ENCODE results near the gene ABCF2.
A peak's percentile ranks its signal among the peaks of the same experiment; 100 is the strongest.

Gene ABCF2

GRCh38 chr7:151226875-151227782 is at the start of gene ABCF2:
ABCF2 (minus strand) TSS chr7:151227205; CDS start chr7:151226458, 747 bp downstream.
- Histone ChIP-seq H3K4me1 (ENCODE audit: control insufficient read depth in 1 of 2, insufficient read depth in 2 of 2, low read length in 2 of 2) (peaks cover 20 to 31% of the 10 kb centered on the region in 2 donors), H3K9me3 (ENCODE audit: control insufficient read depth in 1 of 2, low read length in 2 of 2) (no peaks in the 10 kb centered on the region), H3K27ac (ENCODE audit: low read length) (peak within 1 kb of the TSS; percentile 80), H3K36me3 (ENCODE audit: control insufficient read depth in 1 of 2, insufficient read depth in 2 of 2, low read length in 2 of 2) (peaks cover 28 to 31% of the 10 kb centered on the region in 2 donors), H3K4me3 (ENCODE audit: low read depth in 1 of 2, low read length in 2 of 2) (peak within 1 kb of the TSS; percentile 81 to 91), H3K27me3 (ENCODE audit: low read depth, low read length) (no peaks in the 10 kb centered on the region)

DNA sequence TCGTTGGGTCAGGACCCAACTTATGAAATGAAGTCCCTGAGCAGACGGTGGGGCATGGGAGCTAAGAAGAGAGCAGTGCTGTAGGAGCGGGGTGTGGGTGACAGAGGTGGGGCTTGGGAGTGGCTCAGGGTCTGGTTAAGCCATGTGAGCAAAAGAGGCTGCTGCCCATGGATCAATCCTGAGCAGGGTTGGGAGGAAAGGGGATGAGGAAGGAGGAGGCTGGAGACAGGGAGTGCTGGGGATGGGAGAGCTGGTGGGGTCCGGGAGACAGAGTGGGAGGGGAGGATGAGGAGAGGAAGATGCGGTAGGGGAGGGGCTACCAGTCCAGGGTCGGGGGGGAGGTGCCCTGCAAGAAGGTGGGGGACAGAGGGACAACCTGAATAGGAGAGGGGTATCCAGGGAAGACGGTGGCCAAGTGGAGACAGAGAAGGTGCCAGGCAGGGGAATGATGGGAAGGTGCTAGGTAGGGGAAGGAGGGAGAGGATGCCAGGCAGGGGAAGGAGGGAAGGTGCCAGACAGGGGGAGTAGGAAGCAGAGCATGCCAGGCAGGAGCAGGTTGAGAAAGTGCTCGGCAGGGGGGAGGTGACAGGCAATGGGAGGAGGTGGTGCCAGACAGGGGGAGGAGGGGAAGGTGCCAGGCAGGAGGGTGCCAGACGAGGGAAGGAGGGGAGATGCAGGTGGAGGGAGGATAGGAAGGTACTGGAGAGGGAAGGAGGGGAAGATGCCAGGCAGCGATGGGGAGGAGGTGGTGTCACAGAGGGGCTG is 49.0 kb upstream of the ABCF2 start:
- Histone ChIP-seq H3K36me3 (ENCODE audit: control insufficient read depth in 1 of 2, insufficient read depth in 2 of 2, low read length in 2 of 2) (no peaks in the 10 kb centered on the region), H3K27me3 (ENCODE audit: low read depth, low read length) (no peaks in the 10 kb centered on the region), H3K4me1 (ENCODE audit: control insufficient read depth in 1 of 2, insufficient read depth in 2 of 2, low read length in 2 of 2) (peaks cover 0 to 13% of the 10 kb centered on the region in 2 donors), H3K27ac (ENCODE audit: low read length) (no peak overlapping the region), H3K9me3 (ENCODE audit: control insufficient read depth in 1 of 2, low read length in 2 of 2) (no peaks in the 10 kb centered on the region), H3K4me3 (ENCODE audit: low read depth in 1 of 2, low read length in 2 of 2) (peak overlapping the region; percentile 30 to 34)

- H3K27ac ChIP-seq (ENCODE audit: low read length), result no peak overlapping the region
- peaks cover 0 to 13% of the 10 kb centered on the region in 2 donors for H3K4me1 ChIP-seq (ENCODE audit: control insufficient read depth in 1 of 2, insufficient read depth in 2 of 2, low read length in 2 of 2)
- H3K36me3 ChIP-seq (ENCODE audit: control insufficient read depth in 1 of 2, insufficient read depth in 2 of 2, low read length in 2 of 2), result no peaks in the 10 kb centered on the region
- H3K27me3 ChIP-seq (ENCODE audit: low read depth, low read length), result no peaks in the 10 kb centered on the region
- no peak overlapping the region for H3K4me3 ChIP-seq (ENCODE audit: low read depth in 1 of 2, low read length in 2 of 2)
- H3K9me3 ChIP-seq (ENCODE audit: control insufficient read depth in 1 of 2, low read length in 2 of 2), result no peaks in the 10 kb centered on the region
These were observed 48.2 kb upstream of the ABCF2 start for GRCh38 chr7:151274936-151275812.

DNA sequence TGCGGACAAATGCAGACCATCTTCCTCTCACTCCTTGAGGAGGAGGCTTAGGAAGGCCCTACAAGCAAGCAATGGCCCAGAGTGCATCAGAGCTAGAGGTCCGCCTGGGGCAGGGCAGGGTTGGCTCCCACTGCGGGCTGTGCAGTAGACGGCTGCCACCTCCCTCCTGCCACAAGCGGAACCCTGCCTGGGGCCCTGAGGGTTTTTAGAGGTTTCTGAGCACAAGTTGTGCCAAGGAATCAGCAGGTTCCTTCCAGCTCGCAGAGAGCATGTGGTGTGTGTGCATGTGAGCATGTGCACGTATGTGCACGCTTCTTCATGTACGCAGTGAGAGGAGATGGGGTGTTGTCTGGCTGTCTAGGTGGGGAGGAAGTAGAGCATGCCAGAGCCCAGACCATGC is 47.4 kb upstream of the ABCF2 start:
- Histone ChIP-seq H3K4me1 (ENCODE audit: control insufficient read depth in 1 of 2, insufficient read depth in 2 of 2, low read length in 2 of 2) (peaks cover 0 to 13% of the 10 kb centered on the region in 2 donors), H3K27ac (ENCODE audit: low read length) (no peak overlapping the region), H3K9me3 (ENCODE audit: control insufficient read depth in 1 of 2, low read length in 2 of 2) (no peaks in the 10 kb centered on the region), H3K27me3 (ENCODE audit: low read depth, low read length) (no peaks in the 10 kb centered on the region), H3K36me3 (ENCODE audit: control insufficient read depth in 1 of 2, insufficient read depth in 2 of 2, low read length in 2 of 2) (no peaks in the 10 kb centered on the region), H3K4me3 (ENCODE audit: low read depth in 1 of 2, low read length in 2 of 2) (no peak overlapping the region)

- H3K27me3 ChIP-seq (ENCODE audit: low read depth, low read length), result no peaks in the 10 kb centered on the region
- H3K9me3 ChIP-seq (ENCODE audit: control insufficient read depth in 1 of 2, low read length in 2 of 2), result no peaks in the 10 kb centered on the region
- no peak overlapping the region for H3K27ac ChIP-seq (ENCODE audit: low read length)
- peaks cover 0 to 13% of the 10 kb centered on the region in 2 donors for H3K4me1 ChIP-seq (ENCODE audit: control insufficient read depth in 1 of 2, insufficient read depth in 2 of 2, low read length in 2 of 2)
- H3K4me3 ChIP-seq (ENCODE audit: low read depth in 1 of 2, low read length in 2 of 2), result no peak overlapping the region
- no peaks in the 10 kb centered on the region for H3K36me3 ChIP-seq (ENCODE audit: control insufficient read depth in 1 of 2, insufficient read depth in 2 of 2, low read length in 2 of 2)
These were observed 46.8 kb upstream of the ABCF2 start for GRCh38 chr7:151273651-151274390.

DNA sequence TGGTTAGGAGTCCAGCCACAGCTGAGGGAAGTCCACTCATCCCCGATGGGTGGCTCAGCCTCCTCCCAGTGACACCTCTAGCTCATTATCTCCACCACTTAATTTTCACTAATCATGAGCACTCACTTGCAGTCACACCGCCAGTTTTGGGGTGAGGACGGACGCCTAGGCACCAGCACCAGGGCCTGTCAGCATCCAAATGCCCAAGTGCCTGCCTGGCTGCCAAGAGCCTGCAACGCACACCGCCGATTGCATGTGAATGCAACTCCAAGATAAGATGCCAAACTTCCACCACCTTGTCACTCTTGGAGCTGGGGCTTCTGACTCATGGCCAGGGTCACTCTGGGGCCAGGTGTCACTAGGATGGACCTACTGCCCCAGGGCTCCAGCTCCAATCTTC is 45.9 kb upstream of the ABCF2 start:
- Histone ChIP-seq H3K4me3 (ENCODE audit: low read depth in 1 of 2, low read length in 2 of 2) (no peak overlapping the region), H3K27ac (ENCODE audit: low read length) (no peak overlapping the region), H3K27me3 (ENCODE audit: low read depth, low read length) (no peaks in the 10 kb centered on the region), H3K4me1 (ENCODE audit: control insufficient read depth in 1 of 2, insufficient read depth in 2 of 2, low read length in 2 of 2) (peaks cover 0 to 13% of the 10 kb centered on the region in 2 donors), H3K9me3 (ENCODE audit: control insufficient read depth in 1 of 2, low read length in 2 of 2) (no peaks in the 10 kb centered on the region), H3K36me3 (ENCODE audit: control insufficient read depth in 1 of 2, insufficient read depth in 2 of 2, low read length in 2 of 2) (no peaks in the 10 kb centered on the region)

DNA sequence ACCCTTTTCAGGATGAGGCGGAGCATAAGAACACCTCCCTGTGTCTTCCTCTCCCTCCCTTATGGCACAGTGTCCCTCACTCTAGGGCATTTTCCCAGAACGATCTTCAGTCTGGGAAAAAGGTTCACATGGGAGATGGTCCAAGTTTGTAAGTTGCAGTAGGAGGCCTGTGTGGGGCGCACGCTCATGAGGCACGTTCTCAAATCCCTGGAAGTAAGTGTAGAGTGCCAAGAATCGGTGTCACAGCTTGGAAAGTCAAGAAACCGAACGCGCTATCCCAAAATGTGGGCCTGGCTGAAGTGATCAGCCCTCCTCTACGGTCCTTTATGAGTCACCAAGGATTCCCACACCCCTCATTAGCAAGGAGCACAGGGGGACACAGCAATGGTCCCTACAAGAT is 45.4 kb upstream of the ABCF2 start:
- H3K4me3 ChIP-seq (ENCODE audit: low read depth in 1 of 2, low read length in 2 of 2), result no peak overlapping the region

DNA sequence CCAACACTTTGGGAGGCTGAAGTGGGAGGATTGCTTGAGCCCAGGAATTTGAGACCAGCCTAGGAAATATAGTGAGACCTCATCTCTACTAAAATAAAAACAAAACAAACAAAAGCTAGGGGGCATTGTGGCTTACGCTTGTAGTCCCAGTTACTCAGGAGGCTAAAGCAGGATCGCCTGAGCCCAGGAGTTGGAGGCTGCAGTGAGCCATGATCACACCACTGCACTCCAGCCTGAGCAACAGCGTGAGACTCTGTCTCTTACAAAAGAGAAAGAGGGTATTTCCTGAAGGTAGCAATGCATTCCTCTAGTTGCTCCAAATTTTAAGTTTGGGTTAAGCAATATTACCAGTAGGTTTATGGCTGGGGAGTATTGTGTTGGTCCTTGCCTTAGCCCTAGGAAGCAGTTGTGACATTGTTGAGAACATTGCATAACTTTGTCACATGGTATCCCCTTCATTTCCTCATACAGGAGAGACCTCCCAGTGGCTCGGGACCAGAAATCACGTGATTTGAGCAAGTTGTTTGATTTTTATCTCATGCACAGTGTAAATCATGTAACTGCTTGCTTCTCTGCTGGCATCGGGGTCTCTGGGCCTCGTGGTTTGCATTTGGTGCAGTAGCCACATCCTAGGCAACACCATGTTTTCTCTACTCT is 44.8 kb upstream of the ABCF2 start:
- no peaks in the 10 kb centered on the region for H3K9me3 ChIP-seq (ENCODE audit: control insufficient read depth in 1 of 2, low read length in 2 of 2)
- peaks cover 0 to 13% of the 10 kb centered on the region in 2 donors for H3K4me1 ChIP-seq (ENCODE audit: control insufficient read depth in 1 of 2, insufficient read depth in 2 of 2, low read length in 2 of 2)
- no peak overlapping the region for H3K4me3 ChIP-seq (ENCODE audit: low read depth in 1 of 2, low read length in 2 of 2)
- peak overlapping the region; percentile 23 for H3K27ac ChIP-seq (ENCODE audit: low read length)
- H3K27me3 ChIP-seq (ENCODE audit: low read depth, low read length), result no peaks in the 10 kb centered on the region
- H3K36me3 ChIP-seq (ENCODE audit: control insufficient read depth in 1 of 2, insufficient read depth in 2 of 2, low read length in 2 of 2), result no peaks in the 10 kb centered on the region

More for the DNA sequence above, 45.4 kb upstream of the ABCF2 start:
- H3K27ac ChIP-seq (ENCODE audit: low read length), result peak overlapping the region; percentile 23
- H3K4me1 ChIP-seq (ENCODE audit: control insufficient read depth in 1 of 2, insufficient read depth in 2 of 2, low read length in 2 of 2), result peaks cover 0 to 13% of the 10 kb centered on the region in 2 donors
- no peaks in the 10 kb centered on the region for H3K27me3 ChIP-seq (ENCODE audit: low read depth, low read length)
- H3K36me3 ChIP-seq (ENCODE audit: control insufficient read depth in 1 of 2, insufficient read depth in 2 of 2, low read length in 2 of 2), result no peaks in the 10 kb centered on the region
- H3K9me3 ChIP-seq (ENCODE audit: control insufficient read depth in 1 of 2, low read length in 2 of 2), result no peaks in the 10 kb centered on the region

DNA sequence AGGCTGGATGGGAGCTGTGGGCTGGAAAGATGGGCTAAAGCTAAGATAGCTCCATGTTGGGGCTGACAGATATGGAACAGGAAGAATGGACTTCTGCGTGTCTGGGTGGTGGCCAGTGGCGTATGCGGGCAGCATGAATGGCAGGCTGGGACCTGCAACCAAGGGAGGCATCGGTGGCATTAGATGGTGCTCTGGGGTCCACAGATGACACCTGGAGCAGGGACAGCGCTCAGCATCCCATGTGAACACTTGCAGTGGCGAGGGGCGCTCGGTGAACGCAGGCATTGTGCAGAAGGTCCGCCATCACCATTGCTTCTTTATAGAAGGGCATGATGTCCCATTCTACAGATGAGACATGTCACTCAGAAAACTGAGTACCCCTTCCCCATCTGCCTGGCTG is 42.5 kb upstream of the ABCF2 start:
- H3K4me1 ChIP-seq (ENCODE audit: control insufficient read depth in 1 of 2, insufficient read depth in 2 of 2, low read length in 2 of 2), result no peaks in the 10 kb centered on the region
- no peak overlapping the region for H3K4me3 ChIP-seq (ENCODE audit: low read depth in 1 of 2, low read length in 2 of 2)
- H3K36me3 ChIP-seq (ENCODE audit: control insufficient read depth in 1 of 2, insufficient read depth in 2 of 2, low read length in 2 of 2), result no peaks in the 10 kb centered on the region
- no peak overlapping the region for H3K27ac ChIP-seq (ENCODE audit: low read length)
- H3K27me3 ChIP-seq (ENCODE audit: low read depth, low read length), result no peaks in the 10 kb centered on the region
- H3K9me3 ChIP-seq (ENCODE audit: control insufficient read depth in 1 of 2, low read length in 2 of 2), result no peaks in the 10 kb centered on the region

- H3K4me1 ChIP-seq (ENCODE audit: control insufficient read depth in 1 of 2, insufficient read depth in 2 of 2, low read length in 2 of 2), result no peaks in the 10 kb centered on the region
- no peak overlapping the region for H3K4me3 ChIP-seq (ENCODE audit: low read depth in 1 of 2, low read length in 2 of 2)
- H3K9me3 ChIP-seq (ENCODE audit: control insufficient read depth in 1 of 2, low read length in 2 of 2), result no peaks in the 10 kb centered on the region
- no peak overlapping the region for H3K27ac ChIP-seq (ENCODE audit: low read length)
- H3K36me3 ChIP-seq (ENCODE audit: control insufficient read depth in 1 of 2, insufficient read depth in 2 of 2, low read length in 2 of 2), result no peaks in the 10 kb centered on the region
- H3K27me3 ChIP-seq (ENCODE audit: low read depth, low read length), result no peaks in the 10 kb centered on the region
These were observed 38.4 kb upstream of the ABCF2 start for GRCh38 chr7:151265351-151265931.

Data from muscle layer of duodenum (tissue), 2 donors.